GM18858 (cell line): Measurements from ENCODE around the gene PTGFR.

ENCODE experiments used
- ATAC-seq: cut with Tn5 transposase; IDR thresholded peaks from one replicate; pipeline ENCODE4 v1.9.1; 2021; ENCODE audit not compliant: unreplicated experiment

Gene PTGFR

GRCh38 chr1:78587211-78587610 lies 96.4 kb downstream of the PTGFR start:
- no peak for ATAC-seq
